Loucy (cell line): ENCODE results near the gene AHI1.

Experiments
- H2AFZ ChIP-seq: fragments of 200-600 bp; sonication (generic); 2 replicates; pipeline ENCODE4 v1.6.0; 2016; ENCODE audit warnings: antibody characterized with exemption, mild to moderate bottlenecking, low read length, moderate library complexity
- H3F3A ChIP-seq: fragments of 200-600 bp; 2 replicates; pipeline ENCODE4 v1.6.0; 2016; ENCODE audit warnings: antibody characterized with exemption, low read depth, mild to moderate bottlenecking
- H3K27me3 ChIP-seq: fragments of 200-600 bp; sonication (generic); 2 replicates; pipeline ENCODE4 v1.6.1; 2014; ENCODE audit warnings: low read length, mild to moderate bottlenecking; ENCODE audit not compliant: insufficient read depth, poor library complexity, severe bottlenecking
- H3K36me3 ChIP-seq: fragments of 200-600 bp; sonication (generic); 2 replicates; pipeline ENCODE4 v1.6.1; 2016; ENCODE audit warnings: low read length; ENCODE audit not compliant: insufficient read depth
- H3K4me1 ChIP-seq: fragments of 200-600 bp; sonication (generic); 2 replicates; pipeline ENCODE4 v1.5.1; 2014; ENCODE audit warnings: low read length, mild to moderate bottlenecking; ENCODE audit not compliant: insufficient read depth, poor library complexity, severe bottlenecking
- H3K4me2 ChIP-seq: fragments of 200-600 bp; sonication (generic); 2 replicates; pipeline ENCODE4 v1.6.0; 2014; ENCODE audit warnings: antibody characterized with exemption, low read length, low read depth, mild to moderate bottlenecking; ENCODE audit not compliant: poor library complexity, severe bottlenecking
- H3K4me3 ChIP-seq: fragments of 200-600 bp; sonication (generic); 2 replicates; pipeline ENCODE4 v1.5.1; 2014; ENCODE audit warnings: low read length, mild to moderate bottlenecking, mixed read lengths; ENCODE audit not compliant: poor library complexity, severe bottlenecking
- H3K79me2 ChIP-seq: fragments of 200-600 bp; sonication (generic); 2 replicates; pipeline ENCODE4 v1.6.1; 2014; ENCODE audit warnings: low read length; ENCODE audit not compliant: insufficient read depth
- H3K9ac ChIP-seq: fragments of 200-600 bp; sonication (generic); 2 replicates; pipeline ENCODE4 v1.6.0; 2014; ENCODE audit warnings: mild to moderate bottlenecking, low read depth, low read length, moderate library complexity; ENCODE audit not compliant: poor library complexity, severe bottlenecking
- H3K9me2 ChIP-seq: fragments of 200-600 bp; sonication (generic); replicated peaks from 2 replicates; pipeline ENCODE4 v1.6.1; 2016; ENCODE audit warnings: low read depth, low read length, mixed read lengths
- H3K9me3 ChIP-seq: fragments of 200-600 bp; sonication (generic); 2 replicates; pipeline ENCODE4 v1.6.1; 2014; ENCODE audit warnings: mild to moderate bottlenecking, antibody characterized with exemption, low read length, low read depth; ENCODE audit not compliant: insufficient read depth
- H4K20me1 ChIP-seq: fragments of 200-600 bp; sonication (generic); 2 replicates; pipeline ENCODE4 v1.6.0; 2014; ENCODE audit warnings: antibody characterized with exemption, low read length, mild to moderate bottlenecking; ENCODE audit not compliant: insufficient read depth, poor library complexity, severe bottlenecking
- CTCF ChIP-seq: fragments of 200-600 bp; sonication (generic); conservative IDR thresholded peaks from 2 replicates; pipeline ENCODE4 v1.5.1; 2014; ENCODE audit warnings: mild to moderate bottlenecking, antibody characterized with exemption, low read length
- EZH2phosphoT487 ChIP-seq: fragments of 200-600 bp; IDR thresholded peaks from 2 replicates; pipeline ENCODE4 v1.6.1; 2018; ENCODE audit warnings: antibody characterized with exemption, mild to moderate bottlenecking, moderate library complexity, borderline replicate concordance

The AHI1 gene

GRCh38 chr6:135474362-135474761 is 23.2 kb downstream of the AHI1 start:
- Histone ChIP-seq H3K9me3 (peaks cover 9% of the 10 kb centered on the region; the same call in 1 of the 2 replicates), H3K9ac (no peak overlapping the region), H3K27me3 (no peaks in the 10 kb centered on the region), H3K79me2 (no peaks in the 10 kb centered on the region), H3F3A (no peaks in the 10 kb centered on the region), H3K9me2 (no peaks in the 10 kb centered on the region), H2AFZ (no peak overlapping the region), H3K4me3 (no peak overlapping the region), H3K36me3 (no peaks in the 10 kb centered on the region), H3K4me2 (no peak overlapping the region), H4K20me1 (no peaks in the 10 kb centered on the region), H3K4me1 (no peaks in the 10 kb centered on the region)
- no peak for TF ChIP-seq EZH2phosphoT487
- no peak for TF ChIP-seq CTCF

- Histone ChIP-seq H2AFZ (no peak overlapping the region), H3F3A (no peaks in the 10 kb centered on the region), H3K4me3 (no peak overlapping the region), H3K9ac (no peak overlapping the region), H3K4me2 (no peak overlapping the region), H3K4me1 (no peaks in the 10 kb centered on the region), H3K79me2 (no peaks in the 10 kb centered on the region), H4K20me1 (no peaks in the 10 kb centered on the region), H3K9me3 (no peaks in the 10 kb centered on the region), H3K9me2 (no peaks in the 10 kb centered on the region), H3K27me3 (no peaks in the 10 kb centered on the region), H3K36me3 (no peaks in the 10 kb centered on the region; the same call in 1 of the 2 replicates)
- no peak for TF ChIP-seq EZH2phosphoT487
- no peak for TF ChIP-seq CTCF
Measured at GRCh38 chr6:135465903-135466302, 31.6 kb downstream of the AHI1 start.

- H3K36me3 ChIP-seq, result no peaks in the 10 kb centered on the region; the same call in 1 of the 2 replicates
- H4K20me1 ChIP-seq, result no peaks in the 10 kb centered on the region
- H3K9me3 ChIP-seq, result no peaks in the 10 kb centered on the region
- no peaks in the 10 kb centered on the region for H3K79me2 ChIP-seq
- no peak overlapping the region for H3K4me2 ChIP-seq
- no peaks in the 10 kb centered on the region for H3F3A ChIP-seq
- no peak overlapping the region for H3K4me3 ChIP-seq
- H3K4me1 ChIP-seq, result no peaks in the 10 kb centered on the region
- H3K27me3 ChIP-seq, result no peaks in the 10 kb centered on the region
- no peaks in the 10 kb centered on the region for H3K9me2 ChIP-seq
- no peak overlapping the region for H2AFZ ChIP-seq
- TF ChIP-seq CTCF (no peak), EZH2phosphoT487 (no peak)
- H3K9ac ChIP-seq, result no peak overlapping the region
Measured at GRCh38 chr6:135465307-135465706, 32.2 kb downstream of the AHI1 start.
